Measurements from ENCODE around the gene WDR7.
A peak's percentile ranks its signal among the peaks of the same experiment; 100 is the strongest.

Gene WDR7

DNA sequence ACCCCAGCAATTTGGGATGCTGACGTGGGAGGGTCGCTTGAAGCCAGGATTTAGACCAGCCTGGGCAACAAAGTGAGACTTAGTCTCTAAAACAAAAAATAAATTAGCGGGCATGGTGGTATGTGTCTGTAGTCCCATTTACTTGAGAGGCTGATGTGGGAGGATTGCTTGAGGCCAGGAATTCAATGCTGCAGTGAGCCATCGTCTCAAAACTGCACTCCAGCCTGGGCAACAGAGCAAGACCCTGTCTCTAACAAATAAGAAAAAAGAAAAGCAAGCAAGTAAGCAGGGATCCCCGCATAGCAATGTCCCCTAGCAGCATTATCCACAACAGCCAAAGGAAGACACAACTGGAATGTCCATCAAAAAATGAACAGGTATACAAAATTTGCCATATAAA, 16.2 kb upstream of the WDR7 start:
- H4K8ac ChIP-seq (ENCODE audit: low read depth, low read length) = no peak overlapping the region
- peaks cover 2% of the 10 kb centered on the region for H3K79me1 ChIP-seq (ENCODE audit: low read length)
- no peak overlapping the region for H3K18ac ChIP-seq (ENCODE audit: low read length)
- no peak overlapping the region for H3K23ac ChIP-seq (ENCODE audit: low read length)
- H3K4me3 ChIP-seq (ENCODE audit: low read length) = no peak overlapping the region
- H3K27me3 ChIP-seq (ENCODE audit: insufficient read depth, low read length, poor library complexity) = no peaks in the 10 kb centered on the region
- H3K4ac ChIP-seq (ENCODE audit: low read depth, low read length) = no peak overlapping the region
- no CpG with 5 or more reads among the region's 5 CpGs for WGBS (ENCODE audit: extremely low coverage, insufficient coverage, low lambda C conversion rate)
- DNase-seq = no peak
- no peak overlapping the region for H3K56ac ChIP-seq (ENCODE audit: low read length)
- H3K27ac ChIP-seq (ENCODE audit: low read depth, low read length) = no peak overlapping the region
- no peak overlapping the region for H3K4me2 ChIP-seq (ENCODE audit: low read length)
- H4K5ac ChIP-seq (ENCODE audit: low read length) = no peak overlapping the region
- H3K79me2 ChIP-seq (ENCODE audit: control insufficient read depth, insufficient read depth, low read length) = peaks cover 65% of the 10 kb centered on the region
- no peak overlapping the region for H2BK120ac ChIP-seq (ENCODE audit: low read depth, low read length)
- H3K4me1 ChIP-seq (ENCODE audit: control insufficient read depth, low read depth, low read length) = peaks cover 2% of the 10 kb centered on the region
- H2BK5ac ChIP-seq (ENCODE audit: low read length) = no peak overlapping the region
- H2BK15ac ChIP-seq (replicated peaks; ENCODE audit: low read depth) = no peak overlapping the region
- H3K36me3 ChIP-seq (ENCODE audit: control insufficient read depth, insufficient read depth, low read length) = no peaks in the 10 kb centered on the region
- no peak overlapping the region for H2AK5ac ChIP-seq (ENCODE audit: low read length)
- no peak overlapping the region for H3K9ac ChIP-seq (ENCODE audit: low read length)

DNA sequence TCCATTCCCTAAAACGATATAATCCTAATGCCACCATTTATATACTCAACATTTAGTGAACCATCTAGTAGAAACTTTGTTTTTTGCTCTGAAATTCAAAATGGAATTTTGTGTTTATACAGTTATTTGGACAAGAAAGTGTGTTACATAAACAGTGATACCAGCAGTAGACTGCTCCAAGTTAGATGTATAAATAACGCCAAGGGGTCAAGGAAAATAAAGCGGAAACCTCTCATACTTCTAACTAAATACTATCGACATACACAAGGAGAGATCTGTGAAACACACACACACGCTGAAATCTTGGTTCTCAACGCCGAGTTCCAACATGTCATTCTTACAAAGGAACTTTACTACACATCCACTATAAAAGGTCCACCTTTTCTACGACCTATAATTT, 14.0 kb upstream of the WDR7 start:
- Histone ChIP-seq H3K79me2 (ENCODE audit: control insufficient read depth, insufficient read depth, low read length) (peaks cover 48% of the 10 kb centered on the region), H4K5ac (ENCODE audit: low read length) (no peak overlapping the region), H3K23ac (ENCODE audit: low read length) (no peak overlapping the region), H2BK5ac (ENCODE audit: low read length) (no peak overlapping the region), H4K8ac (ENCODE audit: low read depth, low read length) (no peak overlapping the region), H3K9ac (ENCODE audit: low read length) (peak overlapping the region; percentile 93), H3K4me2 (ENCODE audit: low read length) (peak overlapping the region; percentile 89), H3K4me1 (ENCODE audit: control insufficient read depth, low read depth, low read length) (peaks cover 2% of the 10 kb centered on the region), H3K27ac (ENCODE audit: low read depth, low read length) (no peak overlapping the region), H2AK5ac (ENCODE audit: low read length) (no peak overlapping the region), H2BK120ac (ENCODE audit: low read depth, low read length) (no peak overlapping the region), H3K36me3 (ENCODE audit: control insufficient read depth, insufficient read depth, low read length) (no peaks in the 10 kb centered on the region), H3K27me3 (ENCODE audit: insufficient read depth, low read length, poor library complexity) (no peaks in the 10 kb centered on the region), H3K56ac (ENCODE audit: low read length) (peak overlapping the region; percentile 96), H2BK15ac (replicated peaks; ENCODE audit: low read depth) (no peak overlapping the region), H3K79me1 (ENCODE audit: low read length) (peaks cover 2% of the 10 kb centered on the region), H3K4ac (ENCODE audit: low read depth, low read length) (no peak overlapping the region), H3K4me3 (ENCODE audit: low read length) (peak overlapping the region; percentile 91), H3K18ac (ENCODE audit: low read length) (no peak overlapping the region)
- 100% methylated on average over 1 of the region's 8 CpGs for WGBS (ENCODE audit: extremely low coverage, insufficient coverage, low lambda C conversion rate)
- no peak for DNase-seq

DNA sequence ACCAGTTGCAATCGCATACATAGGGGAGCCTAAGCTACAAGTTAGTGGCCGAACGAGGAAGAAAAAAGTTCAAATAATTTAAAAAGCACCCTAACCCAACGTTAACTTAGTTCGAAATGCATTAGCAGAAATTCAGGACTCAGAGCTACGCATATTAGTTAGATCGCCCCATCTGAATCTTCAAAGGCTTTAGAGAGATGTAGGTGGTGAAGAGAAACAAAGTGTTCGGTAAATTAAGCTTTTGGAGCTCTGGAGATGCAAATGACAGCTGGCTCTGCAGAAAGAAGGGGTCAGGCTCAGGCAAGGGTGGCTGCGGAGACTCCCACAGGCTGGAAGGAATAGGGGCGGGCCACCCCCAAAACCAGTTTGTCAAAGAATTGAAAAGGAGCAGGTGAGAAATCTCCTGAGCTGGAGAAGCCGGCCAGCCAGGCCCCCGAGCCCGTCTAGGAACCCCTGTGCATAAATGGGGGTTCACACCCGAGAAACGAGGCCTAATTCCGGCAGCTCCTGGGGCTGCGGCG, 13.4 kb upstream of the WDR7 start:
- Histone ChIP-seq H2BK15ac (replicated peaks; ENCODE audit: low read depth) (no peak overlapping the region), H3K79me1 (ENCODE audit: low read length) (peaks cover 2% of the 10 kb centered on the region), H3K36me3 (ENCODE audit: control insufficient read depth, insufficient read depth, low read length) (no peaks in the 10 kb centered on the region), H3K56ac (ENCODE audit: low read length) (peak overlapping the region; percentile 96), H3K23ac (ENCODE audit: low read length) (no peak overlapping the region), H2BK120ac (ENCODE audit: low read depth, low read length) (peak overlapping the region; percentile 52), H3K18ac (ENCODE audit: low read length) (peak overlapping the region; percentile 85), H2AK5ac (ENCODE audit: low read length) (no peak overlapping the region), H3K4me2 (ENCODE audit: low read length) (peak overlapping the region; percentile 89), H3K79me2 (ENCODE audit: control insufficient read depth, insufficient read depth, low read length) (peaks cover 42% of the 10 kb centered on the region), H2BK5ac (ENCODE audit: low read length) (peak overlapping the region; percentile 53), H3K9ac (ENCODE audit: low read length) (peak overlapping the region; percentile 93), H3K4ac (ENCODE audit: low read depth, low read length) (peak overlapping the region; percentile 46), H3K27me3 (ENCODE audit: insufficient read depth, low read length, poor library complexity) (no peaks in the 10 kb centered on the region), H4K8ac (ENCODE audit: low read depth, low read length) (no peak overlapping the region), H4K5ac (ENCODE audit: low read length) (no peak overlapping the region), H3K27ac (ENCODE audit: low read depth, low read length) (peak overlapping the region; percentile 48), H3K4me3 (ENCODE audit: low read length) (peak overlapping the region; percentile 91), H3K4me1 (ENCODE audit: control insufficient read depth, low read depth, low read length) (peaks cover 2% of the 10 kb centered on the region)
- WGBS (ENCODE audit: extremely low coverage, insufficient coverage, low lambda C conversion rate) = no CpG with 5 or more reads among the region's 18 CpGs
- DNase-seq = peak; percentile 14

DNA sequence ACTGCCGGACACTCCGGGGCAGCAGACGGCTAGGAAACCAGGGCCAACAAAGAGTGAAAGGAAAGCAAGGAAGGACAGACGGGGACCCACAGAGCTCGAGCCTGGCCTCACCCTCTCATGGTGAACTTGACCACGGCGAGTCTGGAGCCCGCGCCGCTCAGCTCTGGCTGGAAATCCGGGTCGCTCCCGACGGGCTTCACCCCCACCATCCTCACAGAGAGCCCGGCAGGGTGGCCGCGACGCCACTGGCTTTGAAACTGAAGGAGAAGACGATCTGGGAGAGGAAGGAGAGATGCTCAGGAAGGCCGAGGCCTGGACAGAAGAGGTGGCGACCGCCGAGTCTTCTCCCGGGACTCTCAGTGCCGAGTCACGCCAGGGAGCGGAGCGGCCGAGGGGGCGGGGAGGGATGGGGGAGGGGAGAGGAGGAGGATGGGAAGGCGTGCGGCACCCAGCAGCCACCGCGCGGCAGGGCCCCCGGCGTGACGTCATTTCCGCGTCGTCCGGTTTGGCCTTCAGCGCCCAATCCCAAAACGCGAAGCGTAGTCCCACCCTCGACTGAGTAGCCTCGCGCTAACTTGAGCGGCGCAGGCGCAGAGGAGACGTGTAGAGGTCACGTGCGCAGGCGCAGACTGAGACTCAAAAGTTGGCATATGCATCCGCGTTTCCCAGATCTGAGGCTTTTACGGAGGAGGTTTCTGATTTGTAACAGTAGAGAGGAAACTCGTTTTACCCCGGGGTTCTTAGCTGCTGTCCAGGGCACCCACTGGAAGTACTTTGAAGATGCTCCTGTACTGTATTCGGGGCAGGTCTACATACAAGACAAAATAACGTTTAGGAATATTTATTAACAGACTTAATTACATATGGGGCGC, 12.7 kb upstream of the WDR7 start, which contains the start of gene TXNL1:
TXNL1 (minus strand) TSS at position 361 of the 872 bp plus-strand sequence; CDS start at position 209, 152 bp downstream.
- Histone ChIP-seq H2BK15ac (replicated peaks; ENCODE audit: low read depth) (no peak within 1 kb of the TSS), H4K8ac (ENCODE audit: low read depth, low read length) (peak within 1 kb of the TSS; percentile 30), H3K23ac (ENCODE audit: low read length) (no peak within 1 kb of the TSS), H2BK5ac (ENCODE audit: low read length) (peak within 1 kb of the TSS; percentile 53), H2AK5ac (ENCODE audit: low read length) (peak within 1 kb of the TSS; percentile 48), H3K4ac (ENCODE audit: low read depth, low read length) (peak within 1 kb of the TSS; percentile 46), H3K4me3 (ENCODE audit: low read length) (peak within 1 kb of the TSS; percentile 91), H3K79me1 (ENCODE audit: low read length) (peaks cover 2% of the 10 kb centered on the region), H3K18ac (ENCODE audit: low read length) (peak within 1 kb of the TSS; percentile 85), H3K9ac (ENCODE audit: low read length) (peak within 1 kb of the TSS; percentile 93), H3K27ac (ENCODE audit: low read depth, low read length) (peak within 1 kb of the TSS; percentile 48), H3K27me3 (ENCODE audit: insufficient read depth, low read length, poor library complexity) (no peaks in the 10 kb centered on the region), H3K56ac (ENCODE audit: low read length) (peak within 1 kb of the TSS; percentile 96), H4K5ac (ENCODE audit: low read length) (peak within 1 kb of the TSS; percentile 89), H2BK120ac (ENCODE audit: low read depth, low read length) (peak within 1 kb of the TSS; percentile 52), H3K36me3 (ENCODE audit: control insufficient read depth, insufficient read depth, low read length) (no peaks in the 10 kb centered on the region), H3K79me2 (ENCODE audit: control insufficient read depth, insufficient read depth, low read length) (peaks cover 38% of the 10 kb centered on the region), H3K4me2 (ENCODE audit: low read length) (peak within 1 kb of the TSS; percentile 89), H3K4me1 (ENCODE audit: control insufficient read depth, low read depth, low read length) (peaks cover 2% of the 10 kb centered on the region)
- no CpG with 5 or more reads among the region's 64 CpGs for WGBS (ENCODE audit: extremely low coverage, insufficient coverage, low lambda C conversion rate)
- peak; percentile 99 for DNase-seq

DNA sequence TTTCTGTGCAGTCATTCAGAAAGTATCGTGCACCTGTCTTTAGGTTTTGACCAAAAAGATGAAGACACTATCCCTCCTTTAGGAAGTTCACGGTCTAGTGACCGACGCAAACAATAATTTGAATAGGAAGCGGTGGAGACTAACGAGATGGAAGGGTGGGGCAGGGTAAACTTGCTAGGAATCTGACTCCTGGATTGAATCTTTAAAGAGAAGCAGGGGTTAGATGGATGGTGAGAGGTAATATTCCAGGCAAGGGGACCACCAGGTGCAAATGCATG, 12.1 kb upstream of the WDR7 start:
- Histone ChIP-seq H3K4me3 (ENCODE audit: low read length) (no peak overlapping the region), H4K8ac (ENCODE audit: low read depth, low read length) (peak overlapping the region; percentile 30), H3K79me2 (ENCODE audit: control insufficient read depth, insufficient read depth, low read length) (peaks cover 35% of the 10 kb centered on the region), H3K27ac (ENCODE audit: low read depth, low read length) (no peak overlapping the region), H3K27me3 (ENCODE audit: insufficient read depth, low read length, poor library complexity) (no peaks in the 10 kb centered on the region), H3K18ac (ENCODE audit: low read length) (no peak overlapping the region), H3K23ac (ENCODE audit: low read length) (no peak overlapping the region), H2BK120ac (ENCODE audit: low read depth, low read length) (no peak overlapping the region), H3K4me1 (ENCODE audit: control insufficient read depth, low read depth, low read length) (peaks cover 2% of the 10 kb centered on the region), H3K9ac (ENCODE audit: low read length) (peak overlapping the region; percentile 56), H3K79me1 (ENCODE audit: low read length) (peaks cover 2% of the 10 kb centered on the region), H3K36me3 (ENCODE audit: control insufficient read depth, insufficient read depth, low read length) (no peaks in the 10 kb centered on the region), H2AK5ac (ENCODE audit: low read length) (peak overlapping the region; percentile 48), H2BK15ac (replicated peaks; ENCODE audit: low read depth) (no peak overlapping the region), H4K5ac (ENCODE audit: low read length) (peak overlapping the region; percentile 89), H3K4ac (ENCODE audit: low read depth, low read length) (no peak overlapping the region), H2BK5ac (ENCODE audit: low read length) (no peak overlapping the region), H3K4me2 (ENCODE audit: low read length) (peak overlapping the region; percentile 51), H3K56ac (ENCODE audit: low read length) (peak overlapping the region; percentile 57)
- WGBS (ENCODE audit: extremely low coverage, insufficient coverage, low lambda C conversion rate) = no CpG with 5 or more reads among the region's 6 CpGs
- DNase-seq = no peak

Measured in mesendoderm (in vitro differentiated cells).